WTC11 (cell line): ENCODE results near the gene LMAN2. TPM values are rescaled to one million over a fixed set of nuclear protein-coding genes. Genes with fewer than 3 reads are reported as not detected.

Experiments used
- ATAC-seq: fragments of 200-7000 bp; cut with Tn5 transposase; 2 replicates; pipeline ENCODE4 v1.10.0; 2021; ENCODE audit warnings: mild to moderate bottlenecking, moderate library complexity
- CTCF ChIA-PET: fragments of 300-600 bp; sonication (Branson Sonifier 250); formaldehyde crosslinking; loops from one replicate; lab custom pipeline; 2021; ENCODE audit warnings: antibody characterized with exemption; lab: Charles Lee
- POLR2A ChIA-PET: fragments of 350-600 bp; sonication (Branson Sonifier 250); formaldehyde crosslinking; loops from one replicate; lab custom pipeline; 2021; ENCODE audit warnings: antibody characterized with exemption; lab: Charles Lee
- DNase-seq: peaks from one replicate; pipeline ENCODE4 v3.0.0; 2021; ENCODE audit warnings: low spot score
- H3K27ac Mint-ChIP-seq: 2 replicates; pipeline ENCODE4 v1.8.0; 2021; ENCODE audit warnings: mixed read lengths
- H3K27me3 Mint-ChIP-seq: 2 replicates; pipeline ENCODE4 v1.8.0; 2021; ENCODE audit warnings: low read depth, mild to moderate bottlenecking, moderate library complexity, mixed read lengths
- H3K36me3 Mint-ChIP-seq: 2 replicates; pipeline ENCODE4 v1.8.0; 2021; ENCODE audit warnings: mixed read lengths
- H3K4me1 Mint-ChIP-seq: 2 replicates; pipeline ENCODE4 v1.8.0; 2022; ENCODE audit warnings: mixed read lengths
- H3K4me3 Mint-ChIP-seq: 2 replicates; pipeline ENCODE4 v1.8.0; 2021; ENCODE audit warnings: mild to moderate bottlenecking, moderate library complexity, mixed read lengths
- H3K9me3 Mint-ChIP-seq: 2 replicates; pipeline ENCODE4 v1.8.0; 2021; ENCODE audit warnings: mixed read lengths
- AR ChIP-seq: fragments of 250-450 bp; sonication (Bioruptor Pico); IDR thresholded peaks from 2 replicates; pipeline ENCODE4 v1.9.0; 2021; ENCODE audit warnings: mild to moderate bottlenecking
- ARID4B ChIP-seq: sonication (generic); formaldehyde crosslinking; IDR thresholded peaks from 2 replicates; pipeline ENCODE4 v1.8.0; 2023; ENCODE audit warnings: missing genetic modification reagents, mild to moderate bottlenecking, borderline replicate concordance
- CBFB ChIP-seq: sonication (generic); formaldehyde crosslinking; IDR thresholded peaks from 2 replicates; pipeline ENCODE4 v1.8.1; 2022; ENCODE audit warnings: mild to moderate bottlenecking, low read depth, missing genetic modification reagents
- FOXJ3 ChIP-seq: sonication (generic); formaldehyde crosslinking; IDR thresholded peaks from 2 replicates; pipeline ENCODE4 v1.9.0; 2021; ENCODE audit warnings: missing genetic modification reagents, mild to moderate bottlenecking, borderline replicate concordance
- GABPB1 ChIP-seq: sonication (generic); formaldehyde crosslinking; IDR thresholded peaks from 2 replicates; pipeline ENCODE4 v1.8.1; 2023; ENCODE audit warnings: mild to moderate bottlenecking, missing genetic modification reagents
- JAZF1 ChIP-seq: fragments of 250-450 bp; sonication (Bioruptor Pico); IDR thresholded peaks from 2 replicates; pipeline ENCODE4 v1.9.0; 2021; ENCODE audit warnings: moderate library complexity, mild to moderate bottlenecking, inconsistent platforms
- NR2C2 ChIP-seq: sonication (generic); formaldehyde crosslinking; IDR thresholded peaks from 2 replicates; pipeline ENCODE4 v1.8.0; 2022; ENCODE audit warnings: mild to moderate bottlenecking, missing genetic modification reagents
- PRRX2 ChIP-seq: fragments of 250-450 bp; sonication (Bioruptor Pico); IDR thresholded peaks from 2 replicates; pipeline ENCODE4 v1.8.0; 2021; ENCODE audit warnings: mild to moderate bottlenecking
- TEAD4 ChIP-seq: sonication (generic); formaldehyde crosslinking; IDR thresholded peaks from 2 replicates; pipeline ENCODE4 v1.8.0; 2022; ENCODE audit warnings: mild to moderate bottlenecking, missing genetic modification reagents
- ZNF138 ChIP-seq: sonication (generic); formaldehyde crosslinking; conservative IDR thresholded peaks from 2 replicates; pipeline ENCODE4 v1.8.1; 2022; ENCODE audit warnings: mild to moderate bottlenecking, moderate library complexity, missing genetic modification reagents
- ZNF423 ChIP-seq: fragments of 250-450 bp; sonication (Bioruptor Pico); IDR thresholded peaks from 2 replicates; pipeline ENCODE4 v2.1.2; 2022; ENCODE audit warnings: mild to moderate bottlenecking, moderate library complexity
- ZNF425 ChIP-seq: fragments of 250-450 bp; sonication (Bioruptor Pico); conservative IDR thresholded peaks from 2 replicates; pipeline ENCODE4 v1.9.0; 2021; ENCODE audit warnings: mild to moderate bottlenecking
- ZNF671 ChIP-seq: fragments of 250-450 bp; sonication (Bioruptor Pico); IDR thresholded peaks from 2 replicates; pipeline ENCODE4 v1.8.0; 2021; ENCODE audit warnings: mild to moderate bottlenecking
- total RNA-seq: library from RNA; stranded (reverse); gene quantifications from 3 replicates; pipeline ENCODE4 v1.2.3, GENCODE V29; 2021
- TF ChIP-seq, protein P1 (sequence below): fragments of 250-450 bp; sonication (Bioruptor Pico); IDR thresholded peaks from 2 replicates; pipeline ENCODE4 v1.9.0; 2021; ENCODE audit warnings: mild to moderate bottlenecking
- TF ChIP-seq, protein P2 (sequence below): sonication (generic); formaldehyde crosslinking; IDR thresholded peaks from 2 replicates; pipeline ENCODE4 v1.8.0; 2023; ENCODE audit warnings: mild to moderate bottlenecking, missing genetic modification reagents
- TF ChIP-seq, protein P3 (sequence below): sonication (generic); formaldehyde crosslinking; conservative IDR thresholded peaks from 2 replicates; pipeline ENCODE4 v1.8.1; 2022; ENCODE audit warnings: mild to moderate bottlenecking, missing genetic modification reagents
- TF ChIP-seq, protein P4 (sequence below): fragments of 250-450 bp; sonication (Bioruptor Pico); IDR thresholded peaks from 2 replicates; pipeline ENCODE4 v1.9.0; 2021; ENCODE audit warnings: moderate library complexity, mild to moderate bottlenecking, inconsistent platforms, borderline replicate concordance

The LMAN2 gene
- total RNA-seq, 1 experiment from 2014 or later: 162 TPM

- TF ChIP-seq GABPB1 (CRISPR knock-in tag): no peak
These were observed 4.6 kb downstream of the LMAN2 start (continued) for GRCh38 chr5:177346820-177347219.

DNA sequence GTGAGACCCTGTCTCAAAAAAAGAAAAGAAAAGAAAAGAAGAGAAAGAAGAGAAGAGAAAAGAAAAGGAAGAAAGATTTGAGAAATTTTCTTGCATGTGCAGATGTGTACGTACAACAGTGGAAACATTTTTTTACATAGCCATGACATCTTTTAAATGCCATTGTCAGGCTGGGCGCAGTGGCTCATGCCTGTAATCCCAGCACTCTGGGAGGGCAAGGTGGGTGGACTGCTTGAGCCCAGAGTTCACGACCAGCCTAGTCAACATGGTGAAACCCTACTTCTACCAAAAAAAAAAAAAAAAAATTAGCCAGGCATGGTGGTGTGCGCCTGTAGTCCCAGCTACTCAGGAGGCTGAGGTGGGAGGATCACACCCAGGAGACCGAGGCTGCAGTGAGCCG is 6.6 kb downstream of the LMAN2 start:
- ChIA-PET POLR2A (no interaction called here), CTCF (interaction anchor here (0.6 kb wide), 1 partner anchor 32 kb away, joined by 3 read pairs; no protein-coding TSS in a partner anchor)
- Mint-ChIP-seq H3K36me3 (peaks cover 33% of the 10 kb centered on the region), H3K27me3 (no peaks in the 10 kb centered on the region), H3K27ac (no peak overlapping the region), H3K4me3 (no peak overlapping the region), H3K4me1 (peaks cover 22% of the 10 kb centered on the region), H3K9me3 (no peaks in the 10 kb centered on the region)
- TF ChIP-seq TEAD4 (CRISPR knock-in tag): no peak
- no peak for TF ChIP-seq ZNF671
- no peak for TF ChIP-seq ZNF425
- no peak for TF ChIP-seq ZNF423 (CRISPR knock-in tag)
- TF ChIP-seq ARID4B: no peak
- no peak for TF ChIP-seq NR2C2 (CRISPR knock-in tag)
- TF ChIP-seq, protein P1, sequence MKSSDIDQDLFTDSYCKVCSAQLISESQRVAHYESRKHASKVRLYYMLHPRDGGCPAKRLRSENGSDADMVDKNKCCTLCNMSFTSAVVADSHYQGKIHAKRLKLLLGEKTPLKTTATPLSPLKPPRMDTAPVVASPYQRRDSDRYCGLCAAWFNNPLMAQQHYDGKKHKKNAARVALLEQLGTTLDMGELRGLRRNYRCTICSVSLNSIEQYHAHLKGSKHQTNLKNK (CRISPR knock-in tag): no peak
- TF ChIP-seq, protein P2, sequence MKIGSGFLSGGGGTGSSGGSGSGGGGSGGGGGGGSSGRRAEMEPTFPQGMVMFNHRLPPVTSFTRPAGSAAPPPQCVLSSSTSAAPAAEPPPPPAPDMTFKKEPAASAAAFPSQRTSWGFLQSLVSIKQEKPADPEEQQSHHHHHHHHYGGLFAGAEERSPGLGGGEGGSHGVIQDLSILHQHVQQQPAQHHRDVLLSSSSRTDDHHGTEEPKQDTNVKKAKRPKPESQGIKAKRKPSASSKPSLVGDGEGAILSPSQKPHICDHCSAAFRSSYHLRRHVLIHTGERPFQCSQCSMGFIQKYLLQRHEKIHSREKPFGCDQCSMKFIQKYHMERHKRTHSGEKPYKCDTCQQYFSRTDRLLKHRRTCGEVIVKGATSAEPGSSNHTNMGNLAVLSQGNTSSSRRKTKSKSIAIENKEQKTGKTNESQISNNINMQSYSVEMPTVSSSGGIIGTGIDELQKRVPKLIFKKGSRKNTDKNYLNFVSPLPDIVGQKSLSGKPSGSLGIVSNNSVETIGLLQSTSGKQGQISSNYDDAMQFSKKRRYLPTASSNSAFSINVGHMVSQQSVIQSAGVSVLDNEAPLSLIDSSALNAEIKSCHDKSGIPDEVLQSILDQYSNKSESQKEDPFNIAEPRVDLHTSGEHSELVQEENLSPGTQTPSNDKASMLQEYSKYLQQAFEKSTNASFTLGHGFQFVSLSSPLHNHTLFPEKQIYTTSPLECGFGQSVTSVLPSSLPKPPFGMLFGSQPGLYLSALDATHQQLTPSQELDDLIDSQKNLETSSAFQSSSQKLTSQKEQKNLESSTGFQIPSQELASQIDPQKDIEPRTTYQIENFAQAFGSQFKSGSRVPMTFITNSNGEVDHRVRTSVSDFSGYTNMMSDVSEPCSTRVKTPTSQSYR (CRISPR knock-in tag): no peak
- TF ChIP-seq CBFB (CRISPR knock-in tag): no peak
- no peak for TF ChIP-seq PRRX2 (CRISPR knock-in tag)
- no peak for TF ChIP-seq ZNF138 (CRISPR knock-in tag)
- TF ChIP-seq AR (CRISPR knock-in tag): no peak
- TF ChIP-seq JAZF1 (CRISPR knock-in tag): no peak
- TF ChIP-seq, protein P3, sequence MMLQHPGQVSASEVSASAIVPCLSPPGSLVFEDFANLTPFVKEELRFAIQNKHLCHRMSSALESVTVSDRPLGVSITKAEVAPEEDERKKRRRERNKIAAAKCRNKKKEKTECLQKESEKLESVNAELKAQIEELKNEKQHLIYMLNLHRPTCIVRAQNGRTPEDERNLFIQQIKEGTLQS: no peak
- TF ChIP-seq, protein P4, sequence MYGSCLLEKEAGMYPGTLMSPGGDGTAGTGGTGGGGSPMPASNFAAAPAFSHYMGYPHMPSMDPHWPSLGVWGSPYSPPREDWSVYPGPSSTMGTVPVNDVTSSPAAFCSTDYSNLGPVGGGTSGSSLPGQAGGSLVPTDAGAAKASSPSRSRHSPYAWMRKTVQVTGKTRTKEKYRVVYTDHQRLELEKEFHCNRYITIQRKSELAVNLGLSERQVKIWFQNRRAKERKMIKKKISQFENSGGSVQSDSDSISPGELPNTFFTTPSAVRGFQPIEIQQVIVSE (CRISPR knock-in tag): no peak
- TF ChIP-seq FOXJ3: no peak
- DNase-seq: no peak
- ATAC-seq: no peak
